GM13976 (cell line): ENCODE measurements around the gene RBM26.

Experiments
- DNase-seq: peaks from one replicate; pipeline ENCODE4 v3.0.0; 2012; ENCODE audit warnings: low spot score
- in situ Hi-C: fragments of 300-500 bp; cut with MboI; formaldehyde crosslinking; loops from one replicate; pipeline ENCODE4 v1.12.0; 2022; ENCODE audit warnings: low sequenced_read_pairs, mixed read lengths, inconsistent platforms; ENCODE audit not compliant: unreplicated experiment
- TF ChIP-seq, protein P1 (sequence below): IDR thresholded peaks from 2 replicates; pipeline ENCODE4 v1.5.1; 2012; ENCODE audit warnings: borderline replicate concordance, mild to moderate bottlenecking; ENCODE audit not compliant: insufficient read depth; ENCODE audit errors: extremely low read depth, missing control alignments, control extremely low read depth

The RBM26 gene

DNA sequence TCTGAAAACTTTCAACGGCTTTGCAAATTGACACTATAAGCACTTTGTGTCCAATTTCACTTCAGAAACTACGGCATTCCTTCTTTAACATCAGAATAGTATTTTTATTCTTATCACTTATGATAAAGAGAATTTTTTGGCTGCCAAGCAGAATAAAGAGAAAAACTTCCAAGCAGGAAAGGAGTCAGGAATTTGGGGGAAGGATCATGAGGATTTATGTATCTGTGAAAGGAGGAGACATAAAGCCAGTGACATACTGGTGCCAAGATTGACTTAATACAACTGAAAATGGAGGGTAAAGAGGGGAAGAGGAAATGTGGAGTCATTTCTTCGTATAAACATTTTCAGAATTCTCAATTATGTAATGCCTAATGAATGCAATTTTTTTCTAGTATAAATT, 94.7 kb downstream of the RBM26 start:
- DNase-seq = no peak
- TF ChIP-seq, protein P1, sequence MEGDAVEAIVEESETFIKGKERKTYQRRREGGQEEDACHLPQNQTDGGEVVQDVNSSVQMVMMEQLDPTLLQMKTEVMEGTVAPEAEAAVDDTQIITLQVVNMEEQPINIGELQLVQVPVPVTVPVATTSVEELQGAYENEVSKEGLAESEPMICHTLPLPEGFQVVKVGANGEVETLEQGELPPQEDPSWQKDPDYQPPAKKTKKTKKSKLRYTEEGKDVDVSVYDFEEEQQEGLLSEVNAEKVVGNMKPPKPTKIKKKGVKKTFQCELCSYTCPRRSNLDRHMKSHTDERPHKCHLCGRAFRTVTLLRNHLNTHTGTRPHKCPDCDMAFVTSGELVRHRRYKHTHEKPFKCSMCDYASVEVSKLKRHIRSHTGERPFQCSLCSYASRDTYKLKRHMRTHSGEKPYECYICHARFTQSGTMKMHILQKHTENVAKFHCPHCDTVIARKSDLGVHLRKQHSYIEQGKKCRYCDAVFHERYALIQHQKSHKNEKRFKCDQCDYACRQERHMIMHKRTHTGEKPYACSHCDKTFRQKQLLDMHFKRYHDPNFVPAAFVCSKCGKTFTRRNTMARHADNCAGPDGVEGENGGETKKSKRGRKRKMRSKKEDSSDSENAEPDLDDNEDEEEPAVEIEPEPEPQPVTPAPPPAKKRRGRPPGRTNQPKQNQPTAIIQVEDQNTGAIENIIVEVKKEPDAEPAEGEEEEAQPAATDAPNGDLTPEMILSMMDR = no peak
- in situ Hi-C loops = no loop called here

GRCh38 chr13:79309690-79310089, 96.4 kb downstream of the RBM26 start:
- DNase-seq = no peak
- TF ChIP-seq, protein P1 = no peak
- in situ Hi-C loops = no loop called here

DNA sequence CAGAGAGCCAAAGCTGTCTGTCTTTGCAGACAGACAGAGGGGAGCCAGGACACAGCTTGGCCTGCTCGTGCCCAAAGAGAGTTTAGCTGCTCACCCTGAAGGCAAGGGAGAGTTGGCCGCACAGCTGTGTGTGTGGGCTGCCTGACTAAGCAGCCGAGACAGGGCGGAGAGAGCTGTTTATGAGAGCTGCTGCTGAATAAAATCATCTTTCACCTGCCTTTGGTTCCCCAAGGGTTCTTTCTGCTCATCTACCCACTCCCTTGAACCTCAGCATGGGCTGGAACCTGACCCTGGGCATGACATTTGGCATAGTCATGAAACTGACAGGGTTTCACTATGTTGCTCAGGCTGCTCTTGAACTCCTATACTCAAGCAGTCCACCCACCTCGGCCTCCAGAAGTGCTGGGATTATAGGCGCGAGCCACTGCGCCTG, 98.2 kb downstream of the RBM26 start:
- TF ChIP-seq, protein P1 = no peak
- DNase-seq = no peak
- in situ Hi-C loops = no loop called here

- TF ChIP-seq, protein P1 = no peak
- in situ Hi-C loops = no loop called here
- no peak for DNase-seq
These were observed 98.6 kb downstream of the RBM26 start for GRCh38 chr13:79307433-79307861.

DNA sequence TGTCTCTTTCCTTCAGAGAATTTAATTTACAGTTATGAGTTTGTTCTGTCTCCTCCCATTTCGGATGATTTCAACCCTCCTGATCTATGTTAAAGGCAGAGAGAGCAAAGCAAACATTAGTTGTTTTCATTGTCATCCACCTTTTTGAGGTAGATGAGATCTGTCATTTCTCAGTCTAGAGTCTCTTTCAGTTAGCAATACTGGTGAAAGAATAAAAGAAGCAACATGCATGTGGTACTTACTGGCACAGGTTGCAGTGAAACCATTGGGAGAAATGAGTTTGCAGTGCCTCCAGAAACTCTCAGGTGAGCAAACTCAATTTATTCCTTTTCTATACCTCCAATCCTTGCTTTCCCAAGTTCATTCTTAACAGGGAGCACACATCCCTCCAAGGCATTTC, 99.4 kb downstream of the RBM26 start:
- no peak for DNase-seq
- TF ChIP-seq, protein P1 = no peak
- in situ Hi-C loops = no loop called here

GRCh38 chr13:79297128-79297527, 108.9 kb downstream of the RBM26 start:
- in situ Hi-C loops = no loop called here
- TF ChIP-seq, protein P1 = no peak
- no peak for DNase-seq
